Stimulated activated CD8-positive, alpha-beta memory T cell treated with anti-CD3 and anti-CD28 coated beads, Interleukin-4, amount 100 ng/mL, for 48 hours (primary cell): ENCODE measurements around the gene KHNYN.
A peak's percentile ranks its signal among the peaks of the same experiment; 100 is the strongest.
"Not testable (repeated sequence)": the region's sequence is repeated elsewhere in the genome, so short reads cannot be mapped to it uniquely, and the experiment has no call there.

Source experiments
- DNase-seq: peaks from one replicate; pipeline ENCODE4 v3.0.0-alpha.2; 2020

Gene KHNYN

DNA sequence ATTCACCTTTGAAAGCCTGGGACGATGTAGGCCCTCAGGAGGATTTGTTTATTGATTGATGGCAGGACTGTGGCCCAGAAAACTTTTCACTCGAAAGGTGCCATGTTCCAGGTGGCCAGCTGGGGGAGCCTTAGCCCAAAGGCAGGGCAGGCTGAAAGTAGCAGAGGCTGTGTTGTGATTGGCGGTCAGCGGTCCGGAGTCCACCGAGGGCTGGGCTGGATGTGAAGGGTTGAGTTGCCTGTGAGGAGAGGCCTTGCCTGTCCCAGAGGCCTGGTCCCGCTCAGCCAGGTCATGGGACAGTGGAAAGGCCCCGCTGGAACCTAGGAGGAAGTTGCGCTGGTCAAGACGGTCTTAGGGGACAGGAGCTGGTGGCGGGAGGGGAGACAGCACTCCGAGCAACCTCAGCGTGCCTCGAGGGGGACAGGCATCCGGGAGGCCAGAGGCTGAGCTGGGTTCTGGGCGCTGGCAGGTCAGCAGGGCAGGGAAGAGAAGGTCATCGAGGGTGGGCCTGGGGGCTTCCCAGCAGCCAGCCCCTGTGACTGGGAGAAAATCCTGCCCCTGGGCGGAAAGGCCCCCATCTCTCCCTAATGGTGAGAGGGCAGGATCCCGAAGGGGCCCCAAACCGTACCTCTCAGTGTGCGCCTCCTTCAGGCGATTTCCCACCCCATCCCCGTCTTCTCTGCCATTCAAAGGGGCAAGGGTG is 52.0 kb downstream of the KHNYN start:
- peak; percentile 79 for DNase-seq

DNA sequence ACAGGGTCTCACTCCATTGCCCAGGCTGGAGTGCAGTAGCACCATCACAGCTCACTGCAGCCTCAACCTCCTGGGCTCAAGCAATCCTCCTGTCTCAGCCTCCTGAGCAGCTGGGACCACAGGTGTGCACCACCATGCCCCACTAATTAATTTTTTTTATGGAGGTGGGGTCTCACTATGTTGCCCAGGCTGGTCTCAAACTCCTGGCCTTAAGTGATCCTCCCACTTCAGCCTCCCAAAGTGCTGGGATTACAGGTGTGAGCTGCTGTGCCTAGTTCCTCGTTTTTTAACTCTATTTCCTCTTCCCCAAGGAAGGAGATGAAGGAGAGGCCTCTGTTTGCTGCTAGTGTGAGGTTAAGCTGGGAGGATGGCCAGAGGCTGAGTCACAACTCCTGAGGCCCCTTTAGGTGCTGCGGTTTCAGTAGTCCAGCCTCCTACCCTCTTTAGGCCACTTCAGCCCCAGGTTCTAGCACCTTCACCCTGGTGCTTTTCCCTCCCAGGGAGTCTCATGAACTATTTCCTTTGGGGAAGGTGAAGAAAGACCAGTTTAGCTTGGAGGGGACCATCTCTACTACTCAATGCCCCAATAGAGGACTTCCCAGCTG is 53.0 kb downstream of the KHNYN start:
- DNase-seq: not testable (repeated sequence)

DNA sequence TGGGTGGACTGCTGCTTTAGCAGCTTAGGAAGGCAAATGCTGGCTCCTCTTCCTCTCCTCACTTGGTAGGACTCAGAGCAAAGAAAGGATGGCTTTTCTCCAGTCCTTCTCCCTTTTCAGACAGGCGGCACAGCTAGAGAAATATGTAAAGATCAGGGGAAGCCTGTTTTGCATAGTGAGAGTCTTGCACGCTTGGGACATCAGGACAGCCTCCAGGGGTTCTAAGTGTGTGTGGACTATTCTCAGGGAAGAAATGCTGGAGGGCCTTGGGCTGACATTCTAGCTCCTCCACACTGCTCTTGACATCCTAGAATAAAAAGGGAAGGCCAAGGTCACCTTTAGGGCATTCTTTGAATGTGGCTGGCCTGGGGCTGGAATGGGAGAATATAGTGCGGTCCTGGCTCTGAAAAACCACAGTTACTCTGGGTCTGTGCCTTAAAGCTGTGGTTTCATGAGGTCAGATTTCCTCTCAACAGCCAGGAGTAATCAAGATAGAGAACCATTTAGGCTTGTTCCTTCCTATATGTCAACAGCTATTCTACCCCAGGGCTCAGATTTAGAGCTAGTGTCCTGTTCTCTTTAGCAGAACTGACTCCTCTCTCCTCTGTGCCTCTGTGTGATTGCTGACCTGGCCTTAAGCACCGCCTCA is 54.0 kb downstream of the KHNYN start:
- no peak for DNase-seq
